HepG2 (cell line): Measurements from ENCODE around the gene CDK14. TPM values are rescaled to one million over a fixed set of nuclear protein-coding genes. Genes with fewer than 3 reads are reported as not detected.

Source experiments
- ATAC-seq: fragments of 200-7000 bp; cut with Tn5 transposase; 3 replicates; pipeline ENCODE4 v1.9.1; 2020; ENCODE audit warnings: mild to moderate bottlenecking, moderate library complexity
- BruUV-seq: library from RNA; stranded (reverse); fragments of 400-500 nt; replicated peaks from 2 replicates; lab custom pipeline; 2021; lab: Mats Ljungman, UMichigan
- CTCF ChIA-PET: fragments of 300-600 bp; formaldehyde crosslinking; extraction: SDS; loops from one replicate; lab custom pipeline; 2021; ENCODE audit warnings: low total read pairs, inconsistent platforms, low intra/inter-chr PET ratio; lab: Yijun Ruan, JAX
- POLR2A ChIA-PET: fragments of 350-600 bp; sonication (Branson Sonifier 250); formaldehyde crosslinking; loops from one replicate; lab custom pipeline; 2020; ENCODE audit warnings: antibody characterized with exemption, inconsistent platforms; lab: Yijun Ruan, JAX
- DNase-seq: peaks from one replicate; pipeline ENCODE4 v3.0.0-alpha.2; 2015; ENCODE audit warnings: low spot score
- FAIRE-seq: peaks from 3 replicates; lab custom pipeline; 2011; peaks lifted over from hg19 to GRCh38; lab: Jason Lieb, UNC
- H2AFZ ChIP-seq: one replicate; pipeline ENCODE4 v1.6.1; 2011; ENCODE audit warnings: low read length, inconsistent platforms
- H3K27ac ChIP-seq: fragments of 300-600 bp; 3 replicates; pipeline ENCODE4 v1.8.0; 2011; ENCODE audit warnings: mixed run types, mild to moderate bottlenecking, mixed read lengths, low read length, inconsistent platforms; ENCODE audit not compliant: insufficient read depth; ENCODE audit errors: extremely low read length
- H3K27me3 ChIP-seq, 2 experiments: fragments of 200-600 bp in 1 of 2; 2 replicates in 1 of 2; 3 replicates in 1 of 2; pipeline versions ENCODE4 v1.6.0 to v1.8.0; 2011; ENCODE audit warnings: low read length in 2 of 2, mild to moderate bottlenecking in 2 of 2, moderate library complexity in 2 of 2, inconsistent platforms in 1 of 2; ENCODE audit not compliant: insufficient read depth in 2 of 2, control insufficient read depth in 1 of 2
- H3K36me3 ChIP-seq, 2 experiments: fragments of 200-600 bp in 1 of 2; replicated peaks in 1 of 2; 2 replicates in 1 of 2; 3 replicates in 1 of 2; pipeline versions ENCODE4 v1.5.1 to v1.8.0; 2011; ENCODE audit warnings: low read length in 2 of 2, inconsistent platforms in 1 of 2; ENCODE audit not compliant: insufficient read depth in 2 of 2, control insufficient read depth in 1 of 2
- H3K4me1 ChIP-seq: 2 replicates; pipeline ENCODE4 v1.5.1; 2012; ENCODE audit warnings: low read length, inconsistent platforms; ENCODE audit not compliant: insufficient read depth
- H3K4me2 ChIP-seq: 2 replicates; pipeline ENCODE4 v1.6.0; 2011; ENCODE audit warnings: low read depth, low read length, inconsistent platforms
- H3K4me3 ChIP-seq, 3 experiments: fragments of 200-600 bp in 1 of 3; sonication (generic), shearing (Covaris generic) in 1 of 3; replicated peaks in 1 of 3; 2 replicates each; pipeline ENCODE4 v1.5.1; 2011 to 2016; ENCODE audit warnings: low read length in 3 of 3, inconsistent platforms in 2 of 3, low read depth in 2 of 3, mild to moderate bottlenecking in 2 of 3, control low read depth in 1 of 3, mixed read lengths in 1 of 3; ENCODE audit not compliant: insufficient read depth in 1 of 3
- H3K79me2 ChIP-seq: one replicate; pipeline ENCODE4 v1.6.1; 2011; ENCODE audit warnings: low read length, inconsistent platforms; ENCODE audit not compliant: insufficient read depth
- H3K9ac ChIP-seq: 2 replicates; pipeline ENCODE4 v1.6.0; 2011; ENCODE audit warnings: mild to moderate bottlenecking, low read depth, low read length, inconsistent platforms; ENCODE audit not compliant: insufficient read depth
- H3K9me3 ChIP-seq: 2 replicates; pipeline ENCODE4 v1.5.1; 2012; ENCODE audit warnings: mild to moderate bottlenecking, low read length
- H4K20me1 ChIP-seq: 2 replicates; pipeline ENCODE4 v1.6.0; 2011; ENCODE audit warnings: inconsistent platforms, mild to moderate bottlenecking, low read length, moderate library complexity; ENCODE audit not compliant: insufficient read depth
- FOXM1 ChIP-seq: sonication (generic); formaldehyde crosslinking; IDR thresholded peaks from 2 replicates; pipeline ENCODE4 v1.5.0; 2020; ENCODE audit warnings: missing genetic modification reagents
- NR0B2 ChIP-seq: sonication (generic); formaldehyde crosslinking; IDR thresholded peaks from 2 replicates; pipeline ENCODE4 v1.4.0; 2020; ENCODE audit warnings: mild to moderate bottlenecking, missing genetic modification reagents
- SP1 ChIP-seq, 2 experiments: fragments of 450-650 bp in 1 of 2; sonication (generic) in 1 of 2; formaldehyde crosslinking in 1 of 2; IDR thresholded peaks; 2 replicates each; pipeline versions ENCODE4 v1.4.0 to v1.6.1; 2016 to 2020; ENCODE audit warnings: missing genetic modification reagents in 1 of 2
- TFDP1 ChIP-seq: IDR thresholded peaks from 2 replicates; pipeline ENCODE4 v1.6.1; 2016; ENCODE audit warnings: missing compliant biosample characterization, missing genetic modification reagents, borderline replicate concordance
- ZFP91 ChIP-seq: sonication (generic); formaldehyde crosslinking; IDR thresholded peaks from 2 replicates; pipeline ENCODE4 v1.9.0; 2022; ENCODE audit warnings: missing genetic modification reagents, mild to moderate bottlenecking, borderline replicate concordance
- ZNF891 ChIP-seq: sonication (generic); formaldehyde crosslinking; IDR thresholded peaks from 2 replicates; pipeline ENCODE4 v1.5.0; 2020; ENCODE audit warnings: mild to moderate bottlenecking, missing genetic modification reagents
- in situ Hi-C: cut with HindIII; loops from 2 replicates; pipeline ENCODE4 v1.10.0; 2017; ENCODE audit warnings: low pct_unique_long_range_greater_than_20kb; ENCODE audit not compliant: extremely low pct_ligation_motif_present
- intact Hi-C: fragments of 100-400 bp; cut with micrococcal nuclease; formaldehyde crosslinking; loops from one replicate; pipeline ENCODE4 v1.10.0; 2022; ENCODE audit not compliant: unreplicated experiment
- polyA plus RNA-seq, 8 experiments: library from polyadenylated mRNA; depleted of rRNA in 3 of 8; stranded (reverse) in 7 of 8; unstranded in 1 of 8; fragments of >200 nt; fragmentation: Illumina TruSeq in 4 of 8; extraction: Trizol in 4 of 8; gene quantifications; 2 replicates each; pipeline versions ENCODE4 v1.2.1 to v1.2.3, GENCODE V29; 2011 to 2016; ENCODE audit warnings: low read depth in 4 of 8, missing spikeins in 1 of 8, mixed read lengths in 1 of 8; ENCODE audit not compliant: insufficient read depth in 1 of 8
- total RNA-seq, 5 experiments: library from RNA; depleted of rRNA; stranded (reverse); fragments of >200 nt; fragmentation: Illumina TruSeq; extraction: Trizol; gene quantifications; 2 replicates each; pipeline ENCODE4 v1.2.3, GENCODE V29; 2016; ENCODE audit warnings: low read depth in 1 of 5

CDK14 gene
- total and polyA plus RNA-seq, 2 of the 13 experiments (the other 11 are each of a cell fraction or from before 2014, with no cell fraction given): 0.26 to 0.71 TPM

GRCh38 chr7:91181949-91182348 lies 585.8 kb downstream of the CDK14 start:
- DNase-seq (no peak), FAIRE-seq (no peak), ATAC-seq (no peak)
- no peak overlapping the region for H3K4me2 ChIP-seq
- intact Hi-C loops (no loop called here), in situ Hi-C loops (no loop called here)
- no peak overlapping the region for H2AFZ ChIP-seq
- TF ChIP-seq ZNF891 (CRISPR knock-in tag) (no peak), TFDP1 (CRISPR knock-in tag) (no peak), ZFP91 (no peak), NR0B2 (CRISPR knock-in tag) (no peak), SP1 (IDR thresholded peaks at IDR 0.05) (no peak), SP1 (CRISPR knock-in tag; IDR thresholded peaks at IDR 0.05) (no peak), FOXM1 (CRISPR knock-in tag) (no peak)
- no peak overlapping the region for H3K9ac ChIP-seq
- no peaks in the 10 kb centered on the region for H4K20me1 ChIP-seq
- no peaks in the 10 kb centered on the region for H3K9me3 ChIP-seq
- no peaks in the 10 kb centered on the region for H3K36me3 ChIP-seq
- no TSS peak for BruUV-seq
- H3K27ac ChIP-seq: no peak overlapping the region
- H3K4me1 ChIP-seq: no peaks in the 10 kb centered on the region
- H3K4me3 ChIP-seq: no peak overlapping the region
- H3K79me2 ChIP-seq: no peaks in the 10 kb centered on the region
- ChIA-PET CTCF (no interaction called here), POLR2A (no interaction called here)
- H3K27me3 ChIP-seq: no peaks in the 10 kb centered on the region
